Transverse colon (tissue), 3 donors: Measurements from ENCODE around the gene LONP2.

ENCODE experiments used
- EP300 ChIP-seq: sonication (generic); formaldehyde crosslinking; IDR thresholded peaks from one replicate; pipeline ENCODE4 v1.6.1; 2017; ENCODE audit warnings: antibody characterized with exemption, low read depth
- TF ChIP-seq, protein P1 (sequence below), 5 experiments: fragments of 200-600 bp in 3 of 5; fragments of 450-650 bp in 2 of 5; sonication (generic) in 3 of 5; IDR thresholded peaks; 1 replicate in 2 of 5; 2 replicates in 3 of 5; pipeline ENCODE4 v1.5.1; 2016 to 2017; ENCODE audit warnings: antibody characterized with exemption in 5 of 5, inconsistent platforms in 3 of 5, mild to moderate bottlenecking in 2 of 5, moderate library complexity in 1 of 5

DNA sequence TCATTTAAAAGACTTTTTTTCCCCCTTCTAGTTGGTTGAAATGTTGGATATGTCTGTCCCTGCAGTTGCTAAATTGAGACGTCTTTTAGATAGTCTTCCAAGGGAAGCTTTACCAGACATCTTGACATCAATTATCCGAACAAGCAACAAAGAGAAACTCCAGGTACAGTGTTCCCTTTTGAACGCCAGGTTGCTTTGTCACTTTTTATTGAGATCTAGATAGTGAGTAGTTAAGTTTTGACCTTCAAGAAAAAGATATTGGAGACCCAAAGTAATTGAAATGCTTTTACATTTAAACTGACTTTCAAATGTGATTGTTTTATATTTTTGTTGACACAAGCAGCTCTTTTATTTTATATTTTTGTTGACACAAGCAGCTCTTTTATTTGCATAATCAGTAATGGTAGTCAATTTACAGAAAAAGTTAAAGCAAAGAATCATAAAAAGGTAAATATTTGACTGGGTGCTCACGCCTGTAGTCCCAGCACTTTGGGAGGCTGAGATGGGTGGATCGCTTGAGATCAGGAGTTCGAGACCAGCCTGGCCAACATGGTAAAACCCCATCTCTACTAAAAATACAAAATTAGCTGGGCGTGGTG, 12.6 kb downstream of the LONP2 start:
- TF ChIP-seq, protein P1, sequence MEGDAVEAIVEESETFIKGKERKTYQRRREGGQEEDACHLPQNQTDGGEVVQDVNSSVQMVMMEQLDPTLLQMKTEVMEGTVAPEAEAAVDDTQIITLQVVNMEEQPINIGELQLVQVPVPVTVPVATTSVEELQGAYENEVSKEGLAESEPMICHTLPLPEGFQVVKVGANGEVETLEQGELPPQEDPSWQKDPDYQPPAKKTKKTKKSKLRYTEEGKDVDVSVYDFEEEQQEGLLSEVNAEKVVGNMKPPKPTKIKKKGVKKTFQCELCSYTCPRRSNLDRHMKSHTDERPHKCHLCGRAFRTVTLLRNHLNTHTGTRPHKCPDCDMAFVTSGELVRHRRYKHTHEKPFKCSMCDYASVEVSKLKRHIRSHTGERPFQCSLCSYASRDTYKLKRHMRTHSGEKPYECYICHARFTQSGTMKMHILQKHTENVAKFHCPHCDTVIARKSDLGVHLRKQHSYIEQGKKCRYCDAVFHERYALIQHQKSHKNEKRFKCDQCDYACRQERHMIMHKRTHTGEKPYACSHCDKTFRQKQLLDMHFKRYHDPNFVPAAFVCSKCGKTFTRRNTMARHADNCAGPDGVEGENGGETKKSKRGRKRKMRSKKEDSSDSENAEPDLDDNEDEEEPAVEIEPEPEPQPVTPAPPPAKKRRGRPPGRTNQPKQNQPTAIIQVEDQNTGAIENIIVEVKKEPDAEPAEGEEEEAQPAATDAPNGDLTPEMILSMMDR (IDR thresholded peaks at IDR 0.05), result peak in 1 of 5 experiments; percentile 20
- no peak for TF ChIP-seq EP300
